Measurements from ENCODE around the gene TBC1D9B.

Gene TBC1D9B

GRCh38 chr5:179907556-179908324 lies at the start of gene TBC1D9B:
Gene TBC1D9B (minus strand): TSS chr5:179907897. CDS start chr5:179907821, 76 bp downstream.
- peak; percentile 57 for DNase-seq

- no peak for DNase-seq
These were observed 47.9 kb upstream of the TBC1D9B start for GRCh38 chr5:179955630-179956029.

GRCh38 chr5:179955062-179955461 lies 47.4 kb upstream of the TBC1D9B start:
- DNase-seq, result no peak

GRCh38 chr5:179954434-179954833 lies 46.7 kb upstream of the TBC1D9B start:
- DNase-seq, result no peak

- no peak for DNase-seq
These were observed 46.3 kb upstream of the TBC1D9B start for GRCh38 chr5:179953987-179954386.

- no peak for DNase-seq
These were observed 29.4 kb upstream of the TBC1D9B start for GRCh38 chr5:179936976-179937681.

GRCh38 chr5:179930788-179931473 lies 23.2 kb upstream of the TBC1D9B start:
- DNase-seq, result no peak

- no peak for DNase-seq
These were observed 20.1 kb upstream of the TBC1D9B start for GRCh38 chr5:179927824-179928223.

GRCh38 chr5:179926657-179927056 lies 19.0 kb upstream of the TBC1D9B start:
- DNase-seq, result no peak

- no peak for DNase-seq
These were observed 15.7 kb upstream of the TBC1D9B start for GRCh38 chr5:179923436-179923835.

- no peak for DNase-seq
These were observed 12.5 kb upstream of the TBC1D9B start for GRCh38 chr5:179920175-179920574.

GRCh38 chr5:179919487-179920060 lies 11.9 kb upstream of the TBC1D9B start:
- no peak for DNase-seq

GRCh38 chr5:179918742-179919486 lies 11.2 kb upstream of the TBC1D9B start:
- no peak for DNase-seq

GRCh38 chr5:179916523-179916922 lies 8.8 kb upstream of the TBC1D9B start:
- no peak for DNase-seq

GRCh38 chr5:179915406-179915935 lies 7.8 kb upstream of the TBC1D9B start:
- DNase-seq, result no peak

GRCh38 chr5:179914032-179914755 lies 6.5 kb upstream of the TBC1D9B start:
- peak; percentile 12 for DNase-seq

GRCh38 chr5:179913461-179913860 lies 5.8 kb upstream of the TBC1D9B start:
- no peak for DNase-seq

- DNase-seq, result no peak
These were observed 5.3 kb upstream of the TBC1D9B start for GRCh38 chr5:179912951-179913350.

GRCh38 chr5:179912386-179912785 lies 4.7 kb upstream of the TBC1D9B start:
- DNase-seq, result no peak

- no peak for DNase-seq
These were observed 1.5 kb upstream of the TBC1D9B start for GRCh38 chr5:179909224-179909623.

GRCh38 chr5:179908528-179908927 lies 831 bp upstream of the TBC1D9B start:
- no peak for DNase-seq

Measured in activated CD4-positive, alpha-beta T cell treated with anti-CD3 and anti-CD28 coated beads, Interleukin-2, amount 50 U/mL, for 16 hours (primary cell).